RWPE1 (cell line): ENCODE results near the gene ILF3.

ENCODE experiments used
- CTCF ChIA-PET: fragments of 350-600 bp; sonication (Branson Sonifier 250); formaldehyde crosslinking; extraction: SDS; loops from one replicate; lab custom pipeline; 2021; lab: Yijun Ruan, JAX
- POLR2A ChIA-PET: fragments of 400-600 bp; formaldehyde crosslinking; extraction: SDS; loops from one replicate; lab custom pipeline; 2020; ENCODE audit warnings: antibody characterized with exemption; ENCODE audit not compliant: low non-redundant PET; lab: Yijun Ruan, JAX
- DNase-seq: peaks from one replicate; pipeline ENCODE4 v3.0.0; 2012; ENCODE audit warnings: low spot score
- H3K27ac ChIP-seq: fragments of 450-650 bp; 2 replicates; pipeline ENCODE4 v1.5.1; 2017
- CTCF ChIP-seq: fragments of 450-650 bp; conservative IDR thresholded peaks from 2 replicates; pipeline ENCODE4 v1.5.1; 2017; ENCODE audit warnings: low read depth, mild to moderate bottlenecking

Gene ILF3

DNA sequence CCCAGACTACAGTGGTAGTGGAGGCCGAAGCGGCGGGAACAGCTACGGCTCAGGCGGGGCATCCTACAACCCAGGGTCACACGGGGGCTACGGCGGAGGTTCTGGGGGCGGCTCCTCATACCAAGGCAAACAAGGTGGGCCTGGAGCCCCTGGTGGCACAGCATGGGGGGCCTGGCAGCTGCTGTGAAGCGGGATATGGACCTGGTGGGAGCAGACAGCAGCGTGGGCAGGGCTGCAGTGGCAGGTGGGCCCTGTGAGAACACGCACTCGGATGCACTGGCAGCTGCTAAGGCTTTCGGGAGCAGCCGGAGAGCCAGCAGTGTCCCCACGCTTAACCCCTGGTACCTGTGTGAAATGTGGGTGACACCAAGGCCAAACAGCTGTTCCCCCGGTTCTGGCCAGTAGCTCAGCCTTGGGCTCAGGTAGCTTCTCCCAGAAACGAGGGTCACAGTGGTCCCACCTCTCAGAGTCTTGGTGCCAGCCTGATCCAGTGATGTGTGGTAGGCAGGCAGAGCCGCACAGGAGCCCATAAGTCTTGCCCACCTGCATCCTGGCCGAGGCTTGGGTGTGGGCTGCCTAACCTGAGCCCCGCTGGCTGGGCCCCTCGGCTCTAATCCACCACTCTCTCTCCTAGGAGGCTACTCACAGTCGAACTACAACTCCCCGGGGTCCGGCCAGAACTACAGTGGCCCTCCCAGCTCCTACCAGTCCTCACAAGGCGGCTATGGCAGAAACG is 34.6 kb downstream of the ILF3 start:
- H3K27ac ChIP-seq: peak overlapping the region; percentile 4; the same call in 1 of the 2 replicates
- POLR2A ChIA-PET: no interaction called here
- no peak for TF ChIP-seq CTCF
- no peak for DNase-seq
- CTCF ChIA-PET: interaction anchor here (0.6 to 0.7 kb wide), 2 partner anchors 27 to 96 kb away, joined by 3 to 4 read pairs; no protein-coding TSS in a partner anchor

GRCh38 chr19:10690341-10690781 is 36.2 kb downstream of the ILF3 start:
- DNase-seq: no peak
- TF ChIP-seq CTCF: no peak
- POLR2A ChIA-PET: interaction anchor here (0.6 to 0.7 kb wide), 2 partner anchors 38 to 681 kb away, joined by 3 to 4 read pairs; no protein-coding TSS in a partner anchor
- H3K27ac ChIP-seq: peak overlapping the region; percentile 21
- CTCF ChIA-PET: interaction anchor here (0.6 to 2.1 kb wide), 2 partner anchors 9 to 346 kb away, joined by 3 to 9 read pairs; no protein-coding TSS in a partner anchor

DNA sequence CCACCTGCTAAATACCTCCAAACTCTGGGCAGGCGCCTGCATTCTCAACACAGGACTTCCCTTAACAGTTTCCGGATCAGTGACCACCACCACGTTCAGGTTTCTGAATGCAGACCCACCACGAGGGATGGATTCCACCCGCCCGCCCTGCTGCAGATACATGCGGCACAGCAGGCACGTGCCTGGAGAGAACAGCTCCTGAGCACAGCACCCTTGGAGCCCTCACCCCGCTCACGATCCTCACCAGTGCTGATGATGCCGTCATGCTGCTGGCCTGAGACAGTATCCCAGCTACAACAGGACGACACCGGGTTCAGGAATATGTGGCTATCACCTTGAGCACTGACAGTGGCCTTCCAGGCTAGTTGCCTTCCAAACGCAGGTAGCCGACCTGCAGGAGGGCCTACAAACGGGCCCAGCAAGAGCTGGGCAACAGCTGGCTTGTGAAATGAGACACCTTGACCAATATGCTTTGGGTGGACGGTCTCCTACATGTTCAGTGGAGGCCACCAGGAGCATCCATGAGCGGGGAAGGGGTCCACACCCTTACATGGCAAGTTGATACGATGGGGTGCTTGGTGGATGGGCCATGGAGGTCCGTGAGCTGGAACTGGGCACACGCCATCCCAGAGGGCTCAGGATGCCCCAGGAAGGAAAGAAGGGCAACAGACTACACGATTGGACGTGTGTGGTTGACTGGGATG is 37.2 kb downstream of the ILF3 start:
- POLR2A ChIA-PET: no interaction called here
- CTCF ChIA-PET: interaction anchor here (2.1 kb wide), 1 partner anchor 8 kb away, joined by 9 read pairs; no protein-coding TSS in a partner anchor
- H3K27ac ChIP-seq: peak overlapping the region; percentile 21
- no peak for DNase-seq
- no peak for TF ChIP-seq CTCF

- CTCF ChIA-PET: interaction anchor here (1.1 kb wide), 1 partner anchor 10 kb away, joined by 4 read pairs; no protein-coding TSS in a partner anchor
These were observed 37.7 kb downstream of the ILF3 start for GRCh38 chr19:10691883-10692282.

GRCh38 chr19:10692673-10693264 is 38.6 kb downstream of the ILF3 start:
- no peak for DNase-seq
- CTCF ChIA-PET: interaction anchor here (1.1 kb wide), 1 partner anchor 11 kb away, joined by 4 read pairs; no protein-coding TSS in a partner anchor
- POLR2A ChIA-PET: no interaction called here
- no peak for TF ChIP-seq CTCF
- peak overlapping the region; percentile 21 for H3K27ac ChIP-seq

More at GRCh38 chr19:10691883-10692282, 37.7 kb downstream of the ILF3 start:
- no peak for TF ChIP-seq CTCF
- POLR2A ChIA-PET: no interaction called here
- H3K27ac ChIP-seq: peak overlapping the region; percentile 21
- DNase-seq: no peak

- POLR2A ChIA-PET: no interaction called here
- DNase-seq: no peak
- peak overlapping the region; percentile 45 for H3K27ac ChIP-seq
- no peak for TF ChIP-seq CTCF
- CTCF ChIA-PET: no interaction called here
These were observed 40.7 kb downstream of the ILF3 start for GRCh38 chr19:10694706-10695307.
